ENCODE results near the gene ARHGEF39.

Gene ARHGEF39

DNA sequence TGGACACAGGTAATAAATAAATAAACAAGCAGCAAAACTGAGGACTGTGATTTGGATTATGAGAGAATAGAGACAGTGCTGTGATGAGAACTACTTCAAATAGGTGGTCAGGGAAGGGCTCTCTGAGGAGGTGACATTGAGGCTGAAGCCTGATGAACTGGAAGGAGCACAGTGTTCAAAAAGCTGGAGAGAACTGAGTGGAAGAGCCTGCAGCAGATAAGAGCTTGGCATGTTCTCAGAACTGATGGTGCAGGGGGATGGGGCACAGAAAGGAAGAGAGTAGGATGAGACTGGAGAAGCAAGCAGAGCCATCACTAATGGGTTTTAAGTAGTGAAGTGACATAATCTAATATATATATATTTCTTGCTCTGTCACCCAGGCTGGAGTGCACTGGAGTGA is 35.9 kb upstream of the ARHGEF39 start:
- TF ChIP-seq, protein P1, sequence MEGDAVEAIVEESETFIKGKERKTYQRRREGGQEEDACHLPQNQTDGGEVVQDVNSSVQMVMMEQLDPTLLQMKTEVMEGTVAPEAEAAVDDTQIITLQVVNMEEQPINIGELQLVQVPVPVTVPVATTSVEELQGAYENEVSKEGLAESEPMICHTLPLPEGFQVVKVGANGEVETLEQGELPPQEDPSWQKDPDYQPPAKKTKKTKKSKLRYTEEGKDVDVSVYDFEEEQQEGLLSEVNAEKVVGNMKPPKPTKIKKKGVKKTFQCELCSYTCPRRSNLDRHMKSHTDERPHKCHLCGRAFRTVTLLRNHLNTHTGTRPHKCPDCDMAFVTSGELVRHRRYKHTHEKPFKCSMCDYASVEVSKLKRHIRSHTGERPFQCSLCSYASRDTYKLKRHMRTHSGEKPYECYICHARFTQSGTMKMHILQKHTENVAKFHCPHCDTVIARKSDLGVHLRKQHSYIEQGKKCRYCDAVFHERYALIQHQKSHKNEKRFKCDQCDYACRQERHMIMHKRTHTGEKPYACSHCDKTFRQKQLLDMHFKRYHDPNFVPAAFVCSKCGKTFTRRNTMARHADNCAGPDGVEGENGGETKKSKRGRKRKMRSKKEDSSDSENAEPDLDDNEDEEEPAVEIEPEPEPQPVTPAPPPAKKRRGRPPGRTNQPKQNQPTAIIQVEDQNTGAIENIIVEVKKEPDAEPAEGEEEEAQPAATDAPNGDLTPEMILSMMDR (IDR thresholded peaks at IDR 0.05; ENCODE audit: low read length): no peak
- TF ChIP-seq EZH2 (optimal IDR thresholded peaks at IDR 0.05; ENCODE audit: low read depth, low read length) (no peak), EZH2phosphoT487 (IDR thresholded peaks at IDR 0.05; ENCODE audit: low read length) (no peak)
- Histone ChIP-seq H3K4me1 (ENCODE audit: low read length) (no peaks in the 10 kb centered on the region), H3K27ac (ENCODE audit: low read length) (no peak overlapping the region), H3K79me2 (ENCODE audit: low read length) (no peaks in the 10 kb centered on the region), H3K27me3 (replicated peaks; ENCODE audit: insufficient read depth, low read length) (no peaks in the 10 kb centered on the region), H3K36me3 (replicated peaks; ENCODE audit: insufficient read depth, low read length) (0 out of 2 replicates have a peak, but pooled peaks cover 4% of the 10 kb centered on the region), H3K4me3 (ENCODE audit: low read length) (no peak overlapping the region), H2AFZ (ENCODE audit: low read length) (no peak overlapping the region), H3K9me2 (replicated peaks; ENCODE audit: insufficient read depth, low read length) (no peaks in the 10 kb centered on the region), H4K20me1 (ENCODE audit: insufficient read depth, low read length) (no peaks in the 10 kb centered on the region), H3F3A (ENCODE audit: insufficient read depth, low read length) (no peaks in the 10 kb centered on the region), H3K4me2 (ENCODE audit: low read depth, low read length) (no peak overlapping the region), H3K9me3 (replicated peaks; ENCODE audit: insufficient read depth, low read length) (no peaks in the 10 kb centered on the region), H3K9ac (ENCODE audit: low read length) (no peak overlapping the region)
- no peak for DNase-seq

DNA sequence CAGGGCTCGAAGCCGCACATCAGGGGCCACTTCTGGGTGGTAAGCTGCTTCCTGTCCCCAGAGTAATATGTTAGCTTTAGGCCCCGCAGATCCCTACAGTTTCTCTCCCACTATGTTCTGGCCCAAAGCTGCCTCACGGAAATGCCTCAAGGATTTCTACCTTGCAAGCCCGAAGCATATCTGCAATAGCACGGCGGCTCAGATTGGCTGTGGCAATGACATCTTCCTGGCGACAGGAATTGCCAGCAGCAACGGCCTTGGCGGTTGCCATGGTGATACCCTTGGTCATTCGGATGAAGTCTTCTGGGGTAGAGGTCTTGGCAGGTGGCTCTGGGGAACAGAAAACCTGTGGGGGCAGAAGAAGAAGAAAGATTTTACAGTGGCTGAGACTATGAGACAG is 35.0 kb upstream of the ARHGEF39 start:
- no peaks in the 10 kb centered on the region for H3F3A ChIP-seq (ENCODE audit: insufficient read depth, low read length)

DNA sequence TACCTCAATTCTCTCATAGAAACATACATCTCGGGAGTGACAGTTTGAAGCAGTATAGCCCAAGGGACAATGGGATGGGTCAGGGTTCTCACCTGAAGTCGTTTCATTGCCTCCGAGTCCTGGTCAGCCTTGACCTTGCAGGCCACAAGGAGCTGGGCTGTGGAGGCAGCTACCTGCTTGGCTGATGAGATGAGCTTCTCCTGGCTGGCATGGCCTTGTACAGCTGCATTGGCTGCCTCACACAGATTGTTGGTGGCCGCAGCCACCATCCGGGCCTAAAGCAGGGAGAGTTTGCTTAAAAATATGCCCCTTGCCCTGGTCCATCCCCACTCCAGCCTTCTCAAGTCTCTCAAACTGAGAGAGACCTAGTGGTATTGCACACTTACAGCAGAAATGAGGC is 33.2 kb upstream of the ARHGEF39 start:
- Histone ChIP-seq H2AFZ (ENCODE audit: low read length) (no peak overlapping the region), H3K79me2 (ENCODE audit: low read length) (no peaks in the 10 kb centered on the region), H3K4me3 (ENCODE audit: low read length) (no peak overlapping the region), H3K27ac (ENCODE audit: low read length) (no peak overlapping the region), H3K4me1 (ENCODE audit: low read length) (no peaks in the 10 kb centered on the region), H3K27me3 (replicated peaks; ENCODE audit: insufficient read depth, low read length) (no peaks in the 10 kb centered on the region), H3K36me3 (replicated peaks; ENCODE audit: insufficient read depth, low read length) (0 out of 2 replicates have a peak, but pooled peaks cover 4% of the 10 kb centered on the region), H3K9me3 (replicated peaks; ENCODE audit: insufficient read depth, low read length) (no peaks in the 10 kb centered on the region), H3K9ac (ENCODE audit: low read length) (no peak overlapping the region), H4K20me1 (ENCODE audit: insufficient read depth, low read length) (no peaks in the 10 kb centered on the region), H3F3A (ENCODE audit: insufficient read depth, low read length) (no peaks in the 10 kb centered on the region), H3K4me2 (ENCODE audit: low read depth, low read length) (no peak overlapping the region), H3K9me2 (replicated peaks; ENCODE audit: insufficient read depth, low read length) (no peaks in the 10 kb centered on the region)
- TF ChIP-seq EZH2phosphoT487 (IDR thresholded peaks at IDR 0.05; ENCODE audit: low read length) (no peak), EZH2 (optimal IDR thresholded peaks at IDR 0.05; ENCODE audit: low read depth, low read length) (no peak)
- DNase-seq: no peak

More for the DNA sequence above, 35.0 kb upstream of the ARHGEF39 start:
- Histone ChIP-seq H3K9me3 (replicated peaks; ENCODE audit: insufficient read depth, low read length) (no peaks in the 10 kb centered on the region), H2AFZ (ENCODE audit: low read length) (no peak overlapping the region), H3K4me1 (ENCODE audit: low read length) (no peaks in the 10 kb centered on the region), H3K36me3 (replicated peaks; ENCODE audit: insufficient read depth, low read length) (0 out of 2 replicates have a peak, but pooled peaks cover 4% of the 10 kb centered on the region), H4K20me1 (ENCODE audit: insufficient read depth, low read length) (no peaks in the 10 kb centered on the region), H3K4me2 (ENCODE audit: low read depth, low read length) (no peak overlapping the region), H3K27me3 (replicated peaks; ENCODE audit: insufficient read depth, low read length) (no peaks in the 10 kb centered on the region), H3K27ac (ENCODE audit: low read length) (no peak overlapping the region), H3K4me3 (ENCODE audit: low read length) (no peak overlapping the region), H3K79me2 (ENCODE audit: low read length) (no peaks in the 10 kb centered on the region), H3K9me2 (replicated peaks; ENCODE audit: insufficient read depth, low read length) (no peaks in the 10 kb centered on the region), H3K9ac (ENCODE audit: low read length) (no peak overlapping the region)
- DNase-seq: no peak
- no peak for TF ChIP-seq EZH2phosphoT487 (IDR thresholded peaks at IDR 0.05; ENCODE audit: low read length)
- no peak for TF ChIP-seq EZH2 (optimal IDR thresholded peaks at IDR 0.05; ENCODE audit: low read depth, low read length)
- TF ChIP-seq, protein P1 (IDR thresholded peaks at IDR 0.05; ENCODE audit: low read length): no peak

DNA sequence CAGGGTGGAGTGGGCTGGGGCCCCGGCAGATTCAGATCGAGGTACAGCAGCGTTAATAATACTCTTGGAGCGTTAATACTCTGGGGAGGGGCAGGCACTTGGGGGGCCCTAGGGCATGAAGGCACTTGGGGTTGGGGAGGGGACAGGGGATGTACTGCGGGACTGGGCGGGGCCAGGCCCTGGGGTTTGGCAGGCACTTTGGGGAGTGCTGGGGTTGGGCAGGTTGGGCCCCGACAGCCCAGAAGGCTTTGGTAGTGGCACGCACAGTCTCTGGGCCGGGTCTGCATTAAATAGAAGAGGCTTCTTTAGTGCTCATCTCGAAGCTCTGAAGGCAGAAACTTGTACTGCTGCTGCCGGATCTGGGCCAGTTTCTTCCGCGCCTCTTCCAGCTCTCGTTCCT is 32.5 kb upstream of the ARHGEF39 start:
- TF ChIP-seq EZH2 (optimal IDR thresholded peaks at IDR 0.05; ENCODE audit: low read depth, low read length) (no peak), EZH2phosphoT487 (IDR thresholded peaks at IDR 0.05; ENCODE audit: low read length) (no peak)
- TF ChIP-seq, protein P1 (IDR thresholded peaks at IDR 0.05; ENCODE audit: low read length): no peak
- Histone ChIP-seq H3K4me3 (ENCODE audit: low read length) (no peak overlapping the region), H3K36me3 (replicated peaks; ENCODE audit: insufficient read depth, low read length) (0 out of 2 replicates have a peak, but pooled peaks cover 4% of the 10 kb centered on the region), H3K9me2 (replicated peaks; ENCODE audit: insufficient read depth, low read length) (no peaks in the 10 kb centered on the region), H4K20me1 (ENCODE audit: insufficient read depth, low read length) (no peaks in the 10 kb centered on the region), H3K4me1 (ENCODE audit: low read length) (no peaks in the 10 kb centered on the region), H3K79me2 (ENCODE audit: low read length) (no peaks in the 10 kb centered on the region), H3K9ac (ENCODE audit: low read length) (no peak overlapping the region), H3K4me2 (ENCODE audit: low read depth, low read length) (no peak overlapping the region), H3F3A (ENCODE audit: insufficient read depth, low read length) (no peaks in the 10 kb centered on the region), H3K27ac (ENCODE audit: low read length) (no peak overlapping the region), H2AFZ (ENCODE audit: low read length) (no peak overlapping the region), H3K27me3 (replicated peaks; ENCODE audit: insufficient read depth, low read length) (no peaks in the 10 kb centered on the region), H3K9me3 (replicated peaks; ENCODE audit: insufficient read depth, low read length) (no peaks in the 10 kb centered on the region)
- no peak for DNase-seq

Measured in MM.1S (cell line).